Measurements from ENCODE around the gene FRS2.

Gene FRS2

DNA sequence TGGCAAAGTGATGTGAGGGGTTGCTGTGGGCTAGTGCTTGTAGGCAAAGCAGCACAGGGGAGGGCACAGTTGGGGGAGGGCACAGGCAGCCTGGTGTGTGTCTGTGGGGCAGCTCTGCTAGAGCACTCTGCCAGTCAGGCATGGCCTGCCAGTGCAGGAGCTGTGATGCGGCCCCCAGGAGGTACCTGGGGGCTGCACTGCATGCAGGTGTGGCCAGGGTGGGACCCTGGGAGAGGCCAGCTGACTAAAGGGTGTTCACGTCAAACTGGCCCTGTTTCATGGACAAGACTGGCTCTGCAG, 54.1 kb downstream of the FRS2 start:
- TF ChIP-seq, protein P1, sequence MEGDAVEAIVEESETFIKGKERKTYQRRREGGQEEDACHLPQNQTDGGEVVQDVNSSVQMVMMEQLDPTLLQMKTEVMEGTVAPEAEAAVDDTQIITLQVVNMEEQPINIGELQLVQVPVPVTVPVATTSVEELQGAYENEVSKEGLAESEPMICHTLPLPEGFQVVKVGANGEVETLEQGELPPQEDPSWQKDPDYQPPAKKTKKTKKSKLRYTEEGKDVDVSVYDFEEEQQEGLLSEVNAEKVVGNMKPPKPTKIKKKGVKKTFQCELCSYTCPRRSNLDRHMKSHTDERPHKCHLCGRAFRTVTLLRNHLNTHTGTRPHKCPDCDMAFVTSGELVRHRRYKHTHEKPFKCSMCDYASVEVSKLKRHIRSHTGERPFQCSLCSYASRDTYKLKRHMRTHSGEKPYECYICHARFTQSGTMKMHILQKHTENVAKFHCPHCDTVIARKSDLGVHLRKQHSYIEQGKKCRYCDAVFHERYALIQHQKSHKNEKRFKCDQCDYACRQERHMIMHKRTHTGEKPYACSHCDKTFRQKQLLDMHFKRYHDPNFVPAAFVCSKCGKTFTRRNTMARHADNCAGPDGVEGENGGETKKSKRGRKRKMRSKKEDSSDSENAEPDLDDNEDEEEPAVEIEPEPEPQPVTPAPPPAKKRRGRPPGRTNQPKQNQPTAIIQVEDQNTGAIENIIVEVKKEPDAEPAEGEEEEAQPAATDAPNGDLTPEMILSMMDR (IDR thresholded peaks at IDR 0.05), result no peak

DNA sequence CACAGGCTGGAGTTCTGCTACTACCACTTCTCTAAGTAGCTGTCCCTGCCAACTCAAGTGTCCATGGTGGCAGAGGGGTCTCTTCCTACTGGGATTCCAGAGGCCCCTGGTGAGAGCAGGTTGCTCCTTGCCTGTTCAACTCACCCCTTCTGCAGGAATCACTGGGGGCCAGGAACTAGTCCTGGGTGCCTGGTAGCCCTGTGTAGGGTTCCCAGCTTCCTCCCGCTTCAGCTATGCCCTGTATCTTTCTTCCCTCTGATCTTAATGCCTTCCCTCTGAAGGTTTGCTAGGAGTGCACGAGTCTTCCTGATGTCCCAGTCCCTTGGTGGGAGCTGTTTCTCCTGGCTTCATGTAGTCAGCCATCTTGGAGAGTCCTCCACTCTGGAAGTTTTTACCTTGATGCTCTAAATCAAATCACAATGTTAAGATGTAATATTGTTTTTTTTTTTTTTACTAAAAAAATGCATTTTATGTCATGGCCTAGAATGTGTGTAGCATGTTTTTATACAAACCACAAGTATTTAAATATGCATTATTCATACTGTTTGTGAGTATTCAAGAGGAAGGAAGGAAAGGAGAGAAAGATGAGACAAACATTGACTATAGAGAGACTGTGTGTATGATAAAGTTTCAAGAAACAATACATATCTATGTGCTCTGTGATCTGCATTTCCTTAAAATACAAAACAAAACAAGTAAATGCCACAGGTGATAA, 54.7 kb downstream of the FRS2 start:
- TF ChIP-seq, protein P1 (IDR thresholded peaks at IDR 0.05), result no peak

DNA sequence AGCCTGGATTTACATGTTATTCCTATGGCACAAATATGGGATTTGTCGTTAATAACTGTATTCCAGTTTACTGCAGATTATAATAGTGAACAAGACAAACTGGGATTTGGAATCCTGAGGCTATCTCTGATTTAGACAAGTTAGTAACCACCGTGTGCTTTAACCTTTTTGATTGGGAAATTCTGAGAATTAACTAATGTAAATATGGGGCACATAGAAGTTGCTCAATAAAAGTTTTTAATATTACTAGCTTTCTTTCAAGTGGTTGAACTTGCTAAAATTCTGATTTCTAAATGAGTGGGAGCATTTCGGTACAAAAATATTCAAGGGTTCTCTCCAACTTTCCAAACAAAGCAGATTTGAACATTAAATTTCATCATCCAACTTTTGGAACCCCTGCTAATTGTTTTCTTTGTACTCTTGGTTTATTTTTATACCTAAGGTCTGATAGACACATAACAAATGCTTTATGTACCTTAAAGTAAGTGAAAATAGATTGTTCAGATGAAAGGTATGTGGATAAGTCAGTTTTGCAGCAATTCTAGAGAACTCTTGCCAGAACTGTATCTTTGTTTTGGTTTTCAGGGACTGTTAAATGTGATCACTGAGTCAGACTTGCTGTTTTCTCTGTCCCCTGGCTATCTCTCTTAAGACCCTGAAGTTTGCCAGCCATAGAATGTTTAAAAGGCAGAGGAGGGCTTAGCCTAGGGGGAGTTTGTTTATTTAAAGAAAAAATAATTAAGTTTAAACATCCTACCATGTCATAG, 57.5 kb downstream of the FRS2 start:
- TF ChIP-seq, protein P1 (IDR thresholded peaks at IDR 0.05), result no peak

DNA sequence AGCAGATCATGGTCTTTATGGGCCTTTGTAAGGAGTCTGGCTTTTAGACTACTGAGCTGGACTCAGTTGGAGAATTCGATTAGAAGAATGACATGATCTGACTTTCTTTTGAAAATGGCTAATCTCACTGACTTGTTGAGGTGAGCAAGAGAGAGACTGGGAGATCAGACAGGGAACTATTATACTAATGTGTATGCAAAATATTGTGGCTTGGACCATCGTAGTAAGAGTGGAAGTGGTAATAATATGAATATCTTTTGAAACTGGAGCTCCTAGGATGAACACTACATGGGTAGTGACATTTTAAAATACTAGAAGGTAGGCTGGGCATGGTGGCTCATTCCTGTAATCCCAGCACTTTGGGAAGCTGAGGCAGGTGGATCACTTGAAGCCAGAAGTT, 58.8 kb downstream of the FRS2 start:
- TF ChIP-seq, protein P1 (IDR thresholded peaks at IDR 0.05), result no peak

DNA sequence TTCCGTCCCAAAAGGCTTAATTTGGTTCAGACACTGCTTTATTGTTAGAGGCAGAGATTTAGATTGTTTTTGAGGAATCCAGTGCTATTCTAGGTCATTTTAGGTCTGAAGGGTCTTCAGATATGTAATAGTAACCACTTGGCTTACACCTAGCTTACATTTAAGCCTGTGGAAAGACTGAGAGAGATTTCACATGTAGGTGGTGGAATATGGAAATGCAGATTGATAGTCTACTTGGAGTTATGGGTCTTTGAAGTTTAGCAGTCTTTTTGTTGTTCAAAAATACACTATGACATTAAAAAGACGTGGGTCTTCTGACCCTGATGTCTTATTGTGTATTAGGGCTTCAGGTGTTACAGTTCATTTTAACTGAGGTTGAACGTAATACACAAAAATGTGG, 63.7 kb downstream of the FRS2 start:
- TF ChIP-seq, protein P1 (IDR thresholded peaks at IDR 0.05), result no peak

DNA sequence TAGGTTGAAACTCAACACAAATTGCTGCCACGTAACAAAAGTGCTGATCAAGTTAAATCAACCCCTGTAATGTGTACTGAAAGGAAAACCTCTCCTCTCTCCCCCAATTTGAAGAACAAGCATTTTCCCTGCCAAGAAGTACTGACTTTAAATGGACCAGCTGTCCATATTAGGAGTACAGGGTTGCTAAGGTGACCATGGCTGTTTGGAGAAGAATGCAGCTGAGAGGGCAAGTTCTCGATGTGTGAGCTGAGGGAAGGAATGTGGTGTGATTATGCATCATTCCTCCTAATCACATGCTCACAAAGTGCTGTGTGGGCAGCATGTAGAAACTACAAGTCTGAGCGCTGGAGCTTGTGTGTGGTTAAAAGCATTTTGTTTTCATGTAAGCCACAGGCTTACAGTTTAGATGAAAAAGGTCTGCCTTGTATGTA, 64.2 kb downstream of the FRS2 start:
- TF ChIP-seq, protein P1 (IDR thresholded peaks at IDR 0.05), result no peak

DNA sequence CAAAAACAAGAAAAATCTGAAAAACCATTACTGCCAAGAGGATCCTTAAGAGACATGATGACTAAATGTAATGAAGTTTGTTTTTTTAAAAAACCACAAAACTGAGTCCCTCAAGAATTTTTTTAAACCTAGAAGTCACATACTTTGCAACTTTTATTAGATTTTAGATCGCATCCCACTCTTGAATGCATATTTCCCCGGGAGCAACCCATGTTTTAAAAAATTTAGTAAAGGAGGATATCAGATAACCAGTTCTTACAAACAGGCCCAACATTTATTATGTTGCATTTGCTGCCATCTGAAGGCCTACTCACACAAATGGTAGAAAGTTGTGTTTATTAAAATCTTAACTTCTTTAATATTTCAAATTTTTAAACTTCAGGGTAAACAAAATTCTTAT, 70.8 kb downstream of the FRS2 start:
- TF ChIP-seq, protein P1 (IDR thresholded peaks at IDR 0.05), result no peak
